GM23338 (cell line): ENCODE measurements around the gene TRAF2. TPM values are rescaled to one million over a fixed set of nuclear protein-coding genes. Genes with fewer than 3 reads are reported as not detected.

Source experiments
- ATAC-seq: fragments of 200-7000 bp; cut with Tn5 transposase; 3 replicates; pipeline ENCODE4 v1.9.1; 2020
- DNase-seq: peaks from one replicate; pipeline ENCODE4 v3.0.0-alpha.2; 2015; ENCODE audit warnings: low spot score
- H2AFZ ChIP-seq: fragments of 200-600 bp; sonication (generic); 2 replicates; pipeline ENCODE4 v1.8.0; 2016; ENCODE audit warnings: antibody characterized with exemption, mild to moderate bottlenecking, moderate library complexity
- H3F3A ChIP-seq: fragments of 200-600 bp; sonication (generic); replicated peaks from 2 replicates; pipeline ENCODE4 v1.8.0; 2017; ENCODE audit warnings: antibody characterized with exemption, mixed run types, low read depth
- H3K27ac ChIP-seq: fragments of 200-600 bp; sonication (generic); 2 replicates; pipeline ENCODE4 v1.6.1; 2016; ENCODE audit warnings: low read depth
- H3K27me3 ChIP-seq: fragments of 200-600 bp; sonication (generic); 2 replicates; pipeline ENCODE4 v1.8.0; 2016; ENCODE audit warnings: mild to moderate bottlenecking, mixed run types, moderate library complexity; ENCODE audit not compliant: insufficient read depth
- H3K36me3 ChIP-seq: fragments of 200-600 bp; sonication (generic); 2 replicates; pipeline ENCODE4 v1.8.0; 2016; ENCODE audit warnings: mild to moderate bottlenecking; ENCODE audit not compliant: insufficient read depth
- H3K4me1 ChIP-seq: fragments of 200-600 bp; sonication (generic); 2 replicates; pipeline ENCODE4 v1.8.0; 2016; ENCODE audit warnings: mild to moderate bottlenecking, moderate library complexity; ENCODE audit not compliant: insufficient read depth
- H3K4me2 ChIP-seq: fragments of 200-600 bp; sonication (generic); 2 replicates; pipeline ENCODE4 v1.7.1; 2017; ENCODE audit warnings: mixed run types
- H3K4me3 ChIP-seq: fragments of 200-600 bp; sonication (generic); 2 replicates; pipeline ENCODE4 v1.6.1; 2016; ENCODE audit warnings: mixed run types
- H3K79me2 ChIP-seq: fragments of 200-600 bp; sonication (generic); replicated peaks from 2 replicates; pipeline ENCODE4 v1.8.0; 2017; ENCODE audit warnings: mild to moderate bottlenecking; ENCODE audit not compliant: insufficient read depth
- H3K9me2 ChIP-seq: fragments of 200-600 bp; sonication (generic); 2 replicates; pipeline ENCODE4 v1.8.0; 2017; ENCODE audit not compliant: insufficient read depth
- H4K20me1 ChIP-seq: fragments of 200-600 bp; sonication (generic); replicated peaks from 2 replicates; pipeline ENCODE4 v1.8.0; 2017; ENCODE audit warnings: mild to moderate bottlenecking; ENCODE audit not compliant: insufficient read depth
- H3K27ac Mint-ChIP-seq: 2 replicates; pipeline ENCODE4 v1.8.0; 2020; ENCODE audit warnings: inconsistent platforms, mild to moderate bottlenecking, moderate library complexity, mixed read lengths
- H3K27me3 Mint-ChIP-seq: 3 replicates; pipeline ENCODE4 v1.8.0; 2022; ENCODE audit warnings: low read depth, mild to moderate bottlenecking, moderate library complexity, mixed read lengths, inconsistent platforms; ENCODE audit not compliant: insufficient read depth, poor library complexity
- H3K36me3 Mint-ChIP-seq: 3 replicates; pipeline ENCODE4 v1.8.0; 2021; ENCODE audit warnings: low read depth, mild to moderate bottlenecking, inconsistent platforms, moderate library complexity, mixed read lengths
- H3K4me1 Mint-ChIP-seq: 3 replicates; pipeline ENCODE4 v1.8.0; 2020; ENCODE audit warnings: mild to moderate bottlenecking, inconsistent platforms, mixed read lengths
- H3K4me3 Mint-ChIP-seq: 3 replicates; pipeline ENCODE4 v1.8.0; 2021; ENCODE audit warnings: moderate library complexity, mild to moderate bottlenecking, inconsistent platforms, mixed read lengths
- H3K9me3 Mint-ChIP-seq: 3 replicates; pipeline ENCODE4 v1.8.0; 2020; ENCODE audit warnings: moderate library complexity, mild to moderate bottlenecking, inconsistent platforms, mixed read lengths
- CREB1 ChIP-seq: fragments of 250-450 bp; sonication (Bioruptor Pico); IDR thresholded peaks from 2 replicates; pipeline ENCODE4 v1.5.0; 2020; ENCODE audit warnings: low read depth, mild to moderate bottlenecking, moderate library complexity
- EZH2 ChIP-seq: fragments of 200-600 bp; sonication (generic); IDR thresholded peaks from one replicate; pipeline ENCODE4 v1.8.0; 2017; ENCODE audit warnings: antibody characterized with exemption, mild to moderate bottlenecking, low read depth; ENCODE audit not compliant: unreplicated experiment
- EZH2phosphoT487 ChIP-seq: fragments of 200-600 bp; sonication (generic); IDR thresholded peaks from one replicate; pipeline ENCODE4 v1.8.1; 2018; ENCODE audit warnings: antibody characterized with exemption; ENCODE audit not compliant: unreplicated experiment
- JUNB ChIP-seq: IDR thresholded peaks from one replicate; pipeline ENCODE4 v1.6.1; 2016; ENCODE audit warnings: antibody characterized with exemption; ENCODE audit not compliant: unreplicated experiment
- NANOG ChIP-seq: IDR thresholded peaks from 2 replicates; pipeline ENCODE4 v1.6.1; 2016; ENCODE audit warnings: antibody characterized with exemption, borderline replicate concordance
- POLR2AphosphoS5 ChIP-seq: IDR thresholded peaks from 2 replicates; pipeline ENCODE4 v1.6.1; 2016; ENCODE audit warnings: antibody characterized with exemption, low read depth
- REST ChIP-seq: IDR thresholded peaks from one replicate; pipeline ENCODE4 v1.6.1; 2018; ENCODE audit warnings: antibody characterized with exemption; ENCODE audit not compliant: unreplicated experiment
- STAT1 ChIP-seq: IDR thresholded peaks from one replicate; pipeline ENCODE4 v1.6.1; 2016; ENCODE audit warnings: antibody characterized with exemption; ENCODE audit not compliant: unreplicated experiment
- ZNF114 ChIP-seq: fragments of 250-450 bp; sonication (Bioruptor Pico); IDR thresholded peaks from 2 replicates; pipeline ENCODE4 v1.5.0; 2020; ENCODE audit warnings: mild to moderate bottlenecking, moderate library complexity
- ZNF331 ChIP-seq: fragments of 250-450 bp; sonication (Bioruptor Pico); IDR thresholded peaks from 2 replicates; pipeline ENCODE4 v1.5.0; 2020; ENCODE audit warnings: low read depth, mild to moderate bottlenecking, moderate library complexity
- polyA plus RNA-seq: library from polyadenylated mRNA; unstranded; fragments of >200 nt; fragmentation: Nextera tagmentation; extraction: Ambion mirVana; gene quantifications from 2 replicates; pipeline ENCODE4 v1.2.1, GENCODE V29; 2016
- total RNA-seq: library from RNA; depleted of rRNA; stranded (reverse); fragments of >200 nt; shearing (Covaris generic); gene quantifications from 2 replicates; pipeline ENCODE4 v1.2.3, GENCODE V29; 2014
- TF ChIP-seq, protein P1 (sequence below): IDR thresholded peaks from 2 replicates; pipeline ENCODE4 v1.6.1; 2016; ENCODE audit warnings: antibody characterized with exemption
- TF ChIP-seq, protein P2 (sequence below), 2 experiments: fragments of 200-600 bp in 1 of 2; sonication (generic) in 1 of 2; conservative IDR thresholded peaks; 2 replicates each; pipeline versions ENCODE4 v1.5.1 to v1.6.1; 2016 to 2017; ENCODE audit warnings: antibody characterized with exemption in 2 of 2, low read depth in 2 of 2, mild to moderate bottlenecking in 2 of 2, moderate library complexity in 1 of 2
- TF ChIP-seq, protein P3 (sequence below): fragments of 250-450 bp; sonication (Bioruptor Pico); IDR thresholded peaks from 2 replicates; pipeline ENCODE4 v1.5.0; 2020; ENCODE audit warnings: mild to moderate bottlenecking, moderate library complexity

Gene TRAF2
- total and polyA plus RNA-seq, 2 experiments from 2014 or later, result 25.4 to 39.9 TPM

- TF ChIP-seq, protein P1, sequence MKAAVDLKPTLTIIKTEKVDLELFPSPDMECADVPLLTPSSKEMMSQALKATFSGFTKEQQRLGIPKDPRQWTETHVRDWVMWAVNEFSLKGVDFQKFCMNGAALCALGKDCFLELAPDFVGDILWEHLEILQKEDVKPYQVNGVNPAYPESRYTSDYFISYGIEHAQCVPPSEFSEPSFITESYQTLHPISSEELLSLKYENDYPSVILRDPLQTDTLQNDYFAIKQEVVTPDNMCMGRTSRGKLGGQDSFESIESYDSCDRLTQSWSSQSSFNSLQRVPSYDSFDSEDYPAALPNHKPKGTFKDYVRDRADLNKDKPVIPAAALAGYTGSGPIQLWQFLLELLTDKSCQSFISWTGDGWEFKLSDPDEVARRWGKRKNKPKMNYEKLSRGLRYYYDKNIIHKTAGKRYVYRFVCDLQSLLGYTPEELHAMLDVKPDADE, result no peak
- TF ChIP-seq NANOG (no peak), JUNB (no peak), EZH2phosphoT487 (no peak), ZNF331 (CRISPR knock-in tag) (no peak), STAT1 (no peak), EZH2 (no peak), POLR2AphosphoS5 (no peak), ZNF114 (CRISPR knock-in tag) (no peak), CREB1 (CRISPR knock-in tag) (no peak), REST (no peak)
- TF ChIP-seq, protein P2, sequence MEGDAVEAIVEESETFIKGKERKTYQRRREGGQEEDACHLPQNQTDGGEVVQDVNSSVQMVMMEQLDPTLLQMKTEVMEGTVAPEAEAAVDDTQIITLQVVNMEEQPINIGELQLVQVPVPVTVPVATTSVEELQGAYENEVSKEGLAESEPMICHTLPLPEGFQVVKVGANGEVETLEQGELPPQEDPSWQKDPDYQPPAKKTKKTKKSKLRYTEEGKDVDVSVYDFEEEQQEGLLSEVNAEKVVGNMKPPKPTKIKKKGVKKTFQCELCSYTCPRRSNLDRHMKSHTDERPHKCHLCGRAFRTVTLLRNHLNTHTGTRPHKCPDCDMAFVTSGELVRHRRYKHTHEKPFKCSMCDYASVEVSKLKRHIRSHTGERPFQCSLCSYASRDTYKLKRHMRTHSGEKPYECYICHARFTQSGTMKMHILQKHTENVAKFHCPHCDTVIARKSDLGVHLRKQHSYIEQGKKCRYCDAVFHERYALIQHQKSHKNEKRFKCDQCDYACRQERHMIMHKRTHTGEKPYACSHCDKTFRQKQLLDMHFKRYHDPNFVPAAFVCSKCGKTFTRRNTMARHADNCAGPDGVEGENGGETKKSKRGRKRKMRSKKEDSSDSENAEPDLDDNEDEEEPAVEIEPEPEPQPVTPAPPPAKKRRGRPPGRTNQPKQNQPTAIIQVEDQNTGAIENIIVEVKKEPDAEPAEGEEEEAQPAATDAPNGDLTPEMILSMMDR (conservative IDR thresholded peaks at IDR 0.05; ENCODE audit: low read depth in 2 of 2), result no peak
These were observed 16.0 kb downstream of the TRAF2 start (continued) for GRCh38 chr9:136902259-136902821.

DNA sequence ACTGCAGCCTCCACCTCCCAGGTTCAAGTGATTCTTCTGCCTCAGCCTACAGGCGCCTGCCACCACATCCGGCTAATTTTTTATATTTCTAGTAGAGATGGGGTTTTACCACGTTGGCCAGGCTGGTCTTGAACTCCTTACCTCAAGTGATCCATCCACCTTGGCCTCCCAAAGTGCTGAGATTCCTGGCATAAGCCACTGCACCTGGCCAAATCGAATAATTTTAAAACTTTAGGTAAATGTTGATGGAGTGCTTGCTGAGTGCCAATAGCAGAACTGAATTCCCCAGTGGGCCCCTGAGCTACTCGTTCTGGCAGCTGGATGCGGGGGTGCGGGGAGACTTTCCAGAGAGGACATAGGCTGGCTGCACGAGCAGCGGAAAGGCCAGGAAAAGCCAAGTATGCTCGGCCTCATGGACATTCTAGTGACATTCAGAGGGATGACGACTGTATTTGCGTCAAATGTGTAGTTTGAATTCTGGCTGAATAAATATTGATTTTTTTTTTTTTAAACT lies 16.8 kb downstream of the TRAF2 start:
- Mint-ChIP-seq H3K4me1 (no peaks in the 10 kb centered on the region), H3K36me3 (peaks cover 71% of the 10 kb centered on the region), H3K27me3 (peaks cover under 1% of the 10 kb centered on the region), H3K27ac (no peak overlapping the region), H3K4me3 (no peak overlapping the region), H3K9me3 (no peaks in the 10 kb centered on the region)
- DNase-seq, result no peak
- Histone ChIP-seq H3K79me2 (peaks cover 15% of the 10 kb centered on the region), H3K4me3 (no peak overlapping the region), H3K27ac (no peak overlapping the region), H2AFZ (no peak overlapping the region), H3K4me2 (no peak overlapping the region), H3K36me3 (peaks cover 28% of the 10 kb centered on the region), H3F3A (0 out of 2 replicates have a peak, but pooled peaks cover 9% of the 10 kb centered on the region), H3K9me2 (no peaks in the 10 kb centered on the region), H3K4me1 (no peaks in the 10 kb centered on the region), H3K27me3 (no peaks in the 10 kb centered on the region), H4K20me1 (peaks cover 17% of the 10 kb centered on the region)
- ATAC-seq, result no peak
- TF ChIP-seq JUNB (no peak), EZH2phosphoT487 (no peak), POLR2AphosphoS5 (no peak), ZNF331 (CRISPR knock-in tag) (no peak)
- TF ChIP-seq, protein P3, sequence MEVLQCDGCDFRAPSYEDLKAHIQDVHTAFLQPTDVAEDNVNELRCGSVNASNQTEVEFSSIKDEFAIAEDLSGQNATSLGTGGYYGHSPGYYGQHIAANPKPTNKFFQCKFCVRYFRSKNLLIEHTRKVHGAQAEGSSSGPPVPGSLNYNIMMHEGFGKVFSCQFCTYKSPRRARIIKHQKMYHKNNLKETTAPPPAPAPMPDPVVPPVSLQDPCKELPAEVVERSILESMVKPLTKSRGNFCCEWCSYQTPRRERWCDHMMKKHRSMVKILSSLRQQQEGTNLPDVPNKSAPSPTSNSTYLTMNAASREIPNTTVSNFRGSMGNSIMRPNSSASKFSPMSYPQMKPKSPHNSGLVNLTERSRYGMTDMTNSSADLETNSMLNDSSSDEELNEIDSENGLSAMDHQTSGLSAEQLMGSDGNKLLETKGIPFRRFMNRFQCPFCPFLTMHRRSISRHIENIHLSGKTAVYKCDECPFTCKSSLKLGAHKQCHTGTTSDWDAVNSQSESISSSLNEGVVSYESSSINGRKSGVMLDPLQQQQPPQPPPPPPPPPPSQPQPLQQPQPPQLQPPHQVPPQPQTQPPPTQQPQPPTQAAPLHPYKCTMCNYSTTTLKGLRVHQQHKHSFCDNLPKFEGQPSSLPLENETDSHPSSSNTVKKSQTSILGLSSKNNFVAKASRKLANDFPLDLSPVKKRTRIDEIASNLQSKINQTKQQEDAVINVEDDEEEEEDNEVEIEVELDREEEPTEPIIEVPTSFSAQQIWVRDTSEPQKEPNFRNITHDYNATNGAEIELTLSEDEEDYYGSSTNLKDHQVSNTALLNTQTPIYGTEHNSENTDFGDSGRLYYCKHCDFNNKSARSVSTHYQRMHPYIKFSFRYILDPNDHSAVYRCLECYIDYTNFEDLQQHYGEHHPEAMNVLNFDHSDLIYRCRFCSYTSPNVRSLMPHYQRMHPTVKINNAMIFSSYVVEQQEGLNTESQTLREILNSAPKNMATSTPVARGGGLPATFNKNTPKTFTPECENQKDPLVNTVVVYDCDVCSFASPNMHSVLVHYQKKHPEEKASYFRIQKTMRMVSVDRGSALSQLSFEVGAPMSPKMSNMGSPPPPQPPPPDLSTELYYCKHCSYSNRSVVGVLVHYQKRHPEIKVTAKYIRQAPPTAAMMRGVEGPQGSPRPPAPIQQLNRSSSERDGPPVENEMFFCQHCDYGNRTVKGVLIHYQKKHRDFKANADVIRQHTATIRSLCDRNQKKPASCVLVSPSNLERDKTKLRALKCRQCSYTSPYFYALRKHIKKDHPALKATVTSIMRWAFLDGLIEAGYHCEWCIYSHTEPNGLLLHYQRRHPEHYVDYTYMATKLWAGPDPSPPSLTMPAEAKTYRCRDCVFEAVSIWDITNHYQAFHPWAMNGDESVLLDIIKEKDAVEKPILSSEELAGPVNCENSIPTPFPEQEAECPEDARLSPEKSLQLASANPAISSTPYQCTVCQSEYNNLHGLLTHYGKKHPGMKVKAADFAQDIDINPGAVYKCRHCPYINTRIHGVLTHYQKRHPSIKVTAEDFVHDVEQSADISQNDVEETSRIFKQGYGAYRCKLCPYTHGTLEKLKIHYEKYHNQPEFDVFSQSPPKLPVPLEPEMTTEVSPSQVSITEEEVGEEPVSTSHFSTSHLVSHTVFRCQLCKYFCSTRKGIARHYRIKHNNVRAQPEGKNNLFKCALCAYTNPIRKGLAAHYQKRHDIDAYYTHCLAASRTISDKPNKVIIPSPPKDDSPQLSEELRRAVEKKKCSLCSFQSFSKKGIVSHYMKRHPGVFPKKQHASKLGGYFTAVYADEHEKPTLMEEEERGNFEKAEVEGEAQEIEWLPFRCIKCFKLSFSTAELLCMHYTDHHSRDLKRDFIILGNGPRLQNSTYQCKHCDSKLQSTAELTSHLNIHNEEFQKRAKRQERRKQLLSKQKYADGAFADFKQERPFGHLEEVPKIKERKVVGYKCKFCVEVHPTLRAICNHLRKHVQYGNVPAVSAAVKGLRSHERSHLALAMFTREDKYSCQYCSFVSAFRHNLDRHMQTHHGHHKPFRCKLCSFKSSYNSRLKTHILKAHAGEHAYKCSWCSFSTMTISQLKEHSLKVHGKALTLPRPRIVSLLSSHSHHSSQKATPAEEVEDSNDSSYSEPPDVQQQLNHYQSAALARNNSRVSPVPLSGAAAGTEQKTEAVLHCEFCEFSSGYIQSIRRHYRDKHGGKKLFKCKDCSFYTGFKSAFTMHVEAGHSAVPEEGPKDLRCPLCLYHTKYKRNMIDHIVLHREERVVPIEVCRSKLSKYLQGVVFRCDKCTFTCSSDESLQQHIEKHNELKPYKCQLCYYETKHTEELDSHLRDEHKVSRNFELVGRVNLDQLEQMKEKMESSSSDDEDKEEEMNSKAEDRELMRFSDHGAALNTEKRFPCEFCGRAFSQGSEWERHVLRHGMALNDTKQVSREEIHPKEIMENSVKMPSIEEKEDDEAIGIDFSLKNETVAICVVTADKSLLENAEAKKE (CRISPR knock-in tag), result no peak
